Activated naive CD4-positive, alpha-beta T cell treated with anti-CD3 and anti-CD28 coated beads for 36 hours (primary cell): ENCODE data around the gene NUP153. TPM values are rescaled to one million over a fixed set of nuclear protein-coding genes. Genes with fewer than 3 reads are reported as not detected.
A peak's percentile ranks its signal among the peaks of the same experiment; 100 is the strongest.
"Not testable (repeated sequence)": the region's sequence is repeated elsewhere in the genome, so short reads cannot be mapped to it uniquely, and the experiment has no call there.

Source experiments
- CTCF ChIA-PET: fragments of 350-600 bp; sonication (Branson Sonifier 250); formaldehyde crosslinking; loops from one replicate; lab custom pipeline; 2021; ENCODE audit warnings: antibody characterized with exemption; lab: Charles Lee
- DNase-seq: peaks from one replicate; pipeline ENCODE4 v3.0.0-alpha.2; 2020
- H3K27ac Mint-ChIP-seq: one replicate; pipeline ENCODE4 v1.8.0; 2021; ENCODE audit warnings: mild to moderate bottlenecking, mixed read lengths
- H3K27me3 Mint-ChIP-seq: one replicate; pipeline ENCODE4 v1.8.0; 2021; ENCODE audit warnings: low read depth, mixed read lengths
- H3K36me3 Mint-ChIP-seq: one replicate; pipeline ENCODE4 v1.8.0; 2021; ENCODE audit warnings: low read depth, mixed read lengths
- H3K4me1 Mint-ChIP-seq: one replicate; pipeline ENCODE4 v1.8.0; 2021; ENCODE audit warnings: low read depth, mixed read lengths
- H3K4me3 Mint-ChIP-seq: one replicate; pipeline ENCODE4 v1.8.0; 2021; ENCODE audit warnings: mild to moderate bottlenecking, moderate library complexity, mixed read lengths
- H3K9me3 Mint-ChIP-seq: one replicate; pipeline ENCODE4 v1.8.0; 2021; ENCODE audit warnings: mixed read lengths
- intact Hi-C: fragments of 100-400 bp; cut with micrococcal nuclease; formaldehyde crosslinking; loops from one replicate; pipeline ENCODE4 v1.15.1; 2023
- total RNA-seq, 2 experiments: library from RNA; stranded (reverse); gene quantifications; one replicate each; pipeline ENCODE4 v1.2.3, GENCODE V29; 2021

Gene NUP153
- total RNA-seq = 10 to 100 TPM; 65.3 to 67.2 TPM

DNA sequence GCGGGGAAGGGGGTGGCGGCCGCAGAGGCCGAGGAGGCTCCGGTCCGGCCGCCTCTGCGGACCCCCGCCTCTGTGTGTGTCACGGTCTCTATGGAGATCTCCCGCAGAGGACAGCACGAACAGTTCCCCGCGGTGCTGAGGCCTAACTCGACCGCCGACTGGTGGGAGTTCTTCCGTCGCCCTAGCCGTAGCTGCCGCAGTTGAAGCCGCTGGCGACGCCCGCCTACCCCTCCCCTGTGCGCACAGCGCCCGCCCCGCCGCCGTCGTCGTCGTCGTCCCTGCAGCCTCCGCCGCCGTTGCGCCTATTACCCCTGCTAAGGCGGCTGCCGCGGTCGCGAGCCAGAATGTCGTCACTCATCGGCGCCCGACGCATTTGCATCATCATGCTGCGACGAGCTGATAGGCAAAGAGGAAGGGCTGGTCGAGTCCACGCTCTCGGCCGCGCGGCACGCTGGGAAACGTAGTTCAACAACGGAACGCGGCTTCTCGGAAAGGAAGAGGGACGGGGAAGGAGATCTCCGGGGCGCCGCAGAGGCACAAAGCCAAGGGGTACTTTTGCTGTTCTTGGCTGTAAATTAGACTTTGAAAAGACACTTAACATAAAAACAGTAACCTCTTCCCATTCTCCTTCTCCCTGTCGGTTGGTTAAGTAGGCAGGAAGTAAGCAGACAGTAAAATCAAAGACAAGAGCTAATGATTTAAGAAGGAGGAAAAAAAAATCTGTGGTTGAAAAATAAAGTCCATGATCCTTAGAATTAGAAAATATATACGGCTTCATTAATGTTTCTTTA, at the start of gene NUP153:
Gene NUP153, minus strand, starts transcription at position 346 of the 791 bp plus-strand sequence. CDS start 538 bp downstream, outside the sequence.
- Mint-ChIP-seq H3K4me3 (peak within 1 kb of the TSS; percentile 93), H3K4me1 (peaks cover 28% of the 10 kb centered on the region), H3K9me3 (no peaks in the 10 kb centered on the region), H3K27me3 (no peaks in the 10 kb centered on the region), H3K27ac (peak within 1 kb of the TSS; percentile 99), H3K36me3 (peaks cover 38% of the 10 kb centered on the region)
- intact Hi-C loops = loop anchor here (1.0 to 10.0 kb wide), 10 partner anchors 9 to 1384 kb away; partner anchors contain the start of genes FAM8A1, KDM1B and TPMT
- CTCF ChIA-PET = interaction anchor here (1.0 to 1.5 kb wide), 3 partner anchors 15 to 107 kb away, joined by 3 to 7 read pairs (median 4); partner anchors contain the start of gene FAM8A1
- peak; percentile 100 for DNase-seq

DNA sequence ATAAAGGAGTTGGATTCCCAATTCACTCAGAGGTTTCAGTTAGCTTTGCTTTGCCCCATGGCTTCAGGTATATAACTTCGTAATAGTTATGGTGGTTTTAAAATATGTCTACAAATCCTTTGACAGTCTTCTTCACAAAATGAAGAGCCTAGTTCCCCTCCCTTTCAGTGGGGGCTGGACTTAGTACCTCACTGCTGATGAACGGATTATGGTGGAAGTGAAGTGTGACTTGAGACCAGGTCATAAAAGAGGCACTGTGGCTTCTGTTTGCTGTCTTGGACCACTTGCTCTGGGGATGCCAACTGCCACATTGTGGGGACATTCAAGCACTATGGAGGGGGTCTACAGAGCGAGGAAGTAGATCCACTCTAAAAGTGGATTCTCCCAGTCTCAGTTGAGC, 47.5 kb upstream of the NUP153 start:
- H3K4me3 Mint-ChIP-seq = no peak overlapping the region
- no peak for DNase-seq

DNA sequence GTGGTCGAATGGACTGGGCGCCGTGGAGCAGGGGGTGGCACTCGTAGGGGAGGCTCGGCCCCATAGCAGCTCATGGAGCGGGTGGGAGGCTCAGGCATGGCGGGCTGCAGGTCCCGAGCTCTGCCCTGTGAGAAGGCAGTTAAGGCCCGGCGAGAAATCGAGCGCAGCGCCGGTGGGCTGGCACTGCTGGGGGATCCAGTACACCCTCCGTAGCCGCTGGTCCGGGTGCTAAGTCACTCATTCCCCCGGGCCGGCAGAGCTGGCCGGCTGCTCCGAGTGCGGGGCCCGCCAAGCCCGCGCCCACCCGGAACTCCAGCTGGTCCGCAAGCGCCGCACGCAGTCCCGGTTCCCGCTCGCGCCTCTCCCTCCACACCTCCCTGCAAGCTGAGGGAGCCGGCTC, 38.6 kb upstream of the NUP153 start:
- H3K4me3 Mint-ChIP-seq, H3K36me3 Mint-ChIP-seq, H3K4me1 Mint-ChIP-seq, H3K27me3 Mint-ChIP-seq, intact Hi-C loops, CTCF ChIA-PET, H3K9me3 Mint-ChIP-seq, H3K27ac Mint-ChIP-seq, DNase-seq: not testable (repeated sequence)

More for the DNA sequence above, 47.5 kb upstream of the NUP153 start:
- CTCF ChIA-PET = interaction anchor here (1.0 to 1.3 kb wide), 2 partner anchors 10 to 61 kb away, joined by 3 to 4 read pairs; no protein-coding TSS in a partner anchor
- Mint-ChIP-seq H3K27ac (no peak overlapping the region), H3K27me3 (no peaks in the 10 kb centered on the region), H3K36me3 (no peaks in the 10 kb centered on the region), H3K9me3 (no peaks in the 10 kb centered on the region), H3K4me1 (no peaks in the 10 kb centered on the region)
- intact Hi-C loops = no loop called here

DNA sequence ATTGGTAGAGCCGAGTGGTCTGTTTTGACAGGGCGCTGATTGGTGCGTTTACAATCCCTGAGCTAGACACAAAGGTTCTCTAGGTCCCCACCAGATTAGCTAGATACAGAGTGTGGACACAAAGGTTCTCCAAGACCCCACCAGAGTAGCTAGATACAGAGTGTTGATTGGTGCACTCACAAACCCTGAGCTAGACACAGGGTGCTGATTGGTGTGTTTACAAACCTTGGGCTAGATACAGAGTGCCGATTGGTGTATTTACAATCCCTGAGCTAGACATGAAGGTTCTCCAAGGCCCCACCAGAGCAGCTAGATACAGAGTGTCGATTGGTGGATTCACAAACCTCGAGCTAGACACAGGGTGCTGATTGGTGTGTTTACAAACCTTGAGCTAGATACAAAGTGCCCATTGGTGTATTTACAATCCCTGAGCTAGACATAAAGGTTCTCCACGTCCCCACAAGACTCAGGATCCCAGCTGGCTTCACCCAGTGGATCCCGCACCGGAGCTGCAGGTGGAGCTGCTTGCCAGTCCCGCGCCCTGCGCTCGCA, 38.1 kb upstream of the NUP153 start:
- CTCF ChIA-PET = interaction anchor here (1.1 kb wide), 1 partner anchor 9 kb away, joined by 3 read pairs; no protein-coding TSS in a partner anchor
- H3K9me3 Mint-ChIP-seq, H3K36me3 Mint-ChIP-seq, H3K27ac Mint-ChIP-seq, H3K4me3 Mint-ChIP-seq, DNase-seq, H3K4me1 Mint-ChIP-seq, intact Hi-C loops, H3K27me3 Mint-ChIP-seq: not testable (repeated sequence)

DNA sequence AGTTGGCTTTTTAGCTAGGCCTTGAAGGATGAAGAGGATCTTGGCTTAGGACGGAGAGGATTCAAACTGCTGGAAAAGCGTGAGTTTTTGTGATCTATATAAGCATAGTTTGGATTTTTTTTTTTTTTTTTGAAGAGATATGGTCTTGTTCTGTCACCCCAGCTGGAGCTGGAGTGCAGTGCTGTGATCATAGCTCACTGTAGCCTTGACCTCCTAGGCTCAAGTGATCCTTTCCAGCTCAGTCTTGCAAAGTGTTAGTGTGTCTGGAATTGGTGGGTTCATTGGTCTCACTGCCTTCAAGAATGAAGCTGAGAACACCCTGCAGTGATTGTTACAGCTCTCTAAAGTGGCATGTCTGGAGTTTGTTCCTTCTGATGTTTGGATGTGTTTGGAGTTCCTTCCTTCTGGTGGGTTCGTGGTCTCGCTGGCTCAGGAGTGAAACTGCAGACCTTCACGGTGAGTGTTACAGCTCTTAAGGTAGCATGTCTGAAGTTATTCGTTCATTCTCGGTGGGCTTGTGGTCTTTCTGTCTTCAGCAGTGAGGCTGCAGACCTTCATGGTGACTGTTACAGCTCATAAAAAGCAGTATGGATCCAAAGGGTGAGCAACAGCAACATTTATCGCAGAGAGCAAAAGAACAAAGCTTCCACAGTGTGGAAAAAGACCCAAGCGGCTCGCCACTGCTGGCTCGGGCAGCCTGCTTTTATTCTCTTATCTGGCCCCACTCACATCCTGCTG, 37.5 kb upstream of the NUP153 start:
- Mint-ChIP-seq H3K9me3 (peaks cover 5% of the 10 kb centered on the region), H3K27me3 (peaks cover 2% of the 10 kb centered on the region), H3K36me3 (no peaks in the 10 kb centered on the region), H3K4me1 (no peaks in the 10 kb centered on the region), H3K27ac (no peak overlapping the region), H3K4me3 (no peak overlapping the region)
- intact Hi-C loops = no loop called here
- CTCF ChIA-PET = interaction anchor here (0.7 to 1.1 kb wide), 4 partner anchors 10 to 160 kb away, joined by 3 to 6 read pairs (median 4); no protein-coding TSS in a partner anchor
- no peak for DNase-seq

DNA sequence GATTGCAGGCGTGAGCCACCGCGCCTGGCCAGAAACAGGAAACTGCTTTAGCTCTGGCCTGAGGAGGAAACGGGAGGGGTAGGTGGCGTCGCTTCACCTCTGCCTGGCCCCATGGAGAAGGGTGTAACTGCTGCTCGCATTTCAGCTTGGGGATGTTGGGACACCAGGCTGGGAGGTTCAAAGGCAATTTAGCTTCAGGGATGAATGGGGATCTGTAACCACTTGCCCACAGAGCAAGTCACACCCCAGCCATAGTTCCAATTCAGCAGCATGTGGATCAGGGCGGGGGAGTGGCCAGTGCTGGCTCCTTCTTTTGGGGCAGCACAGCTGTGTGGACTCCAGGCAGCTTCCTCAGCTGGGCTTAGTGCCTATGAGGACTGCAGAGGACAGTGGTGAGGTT, 34.8 kb upstream of the NUP153 start:
- intact Hi-C loops = no loop called here
- Mint-ChIP-seq H3K36me3 (no peaks in the 10 kb centered on the region), H3K9me3 (peaks cover 23% of the 10 kb centered on the region), H3K27ac (no peak overlapping the region), H3K4me3 (no peak overlapping the region), H3K27me3 (peaks cover 2% of the 10 kb centered on the region), H3K4me1 (no peaks in the 10 kb centered on the region)
- CTCF ChIA-PET = no interaction called here
- DNase-seq = no peak

DNA sequence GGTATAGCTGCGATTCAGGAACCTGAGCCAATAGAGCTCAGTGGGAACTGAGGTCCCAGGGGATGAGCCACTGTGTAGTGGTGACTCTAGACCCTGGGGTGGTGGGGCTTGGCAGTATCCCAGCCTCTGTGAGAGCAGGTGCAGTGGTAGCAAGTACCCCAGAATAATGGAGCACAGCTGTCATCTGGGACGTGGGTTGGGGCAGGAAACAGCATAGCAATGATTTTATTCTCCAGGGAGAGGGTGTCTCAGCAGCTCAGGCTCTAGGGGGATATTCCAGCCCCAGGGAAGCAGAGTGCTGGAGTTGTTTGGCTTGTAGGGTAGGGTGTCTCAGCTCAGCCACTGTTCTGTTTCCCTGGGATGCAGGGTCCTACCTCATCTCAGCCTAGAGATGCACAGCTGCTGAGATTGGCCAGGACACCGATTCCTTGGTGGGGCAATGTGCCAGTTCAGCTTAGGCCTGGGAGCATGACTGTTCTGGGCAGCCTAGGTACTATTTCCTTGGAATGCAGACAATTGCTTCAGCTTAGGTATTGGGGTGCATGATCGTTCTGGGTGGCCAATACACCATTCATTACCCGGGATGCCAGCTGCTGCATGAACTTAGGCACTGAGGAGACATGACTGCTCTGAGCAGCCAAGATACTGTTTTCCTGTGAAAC, 34.0 kb upstream of the NUP153 start:
- intact Hi-C loops = no loop called here
- H3K9me3 Mint-ChIP-seq = peaks cover 23% of the 10 kb centered on the region
- CTCF ChIA-PET = interaction anchor here (0.6 kb wide), 2 partner anchors 92 to 809 kb away, joined by 3 to 4 read pairs; no protein-coding TSS in a partner anchor
- H3K4me3 Mint-ChIP-seq = no peak overlapping the region
- H3K4me1 Mint-ChIP-seq = no peaks in the 10 kb centered on the region
- DNase-seq = no peak
- H3K27ac Mint-ChIP-seq = no peak overlapping the region
- no peaks in the 10 kb centered on the region for H3K36me3 Mint-ChIP-seq
- peaks cover 2% of the 10 kb centered on the region for H3K27me3 Mint-ChIP-seq

DNA sequence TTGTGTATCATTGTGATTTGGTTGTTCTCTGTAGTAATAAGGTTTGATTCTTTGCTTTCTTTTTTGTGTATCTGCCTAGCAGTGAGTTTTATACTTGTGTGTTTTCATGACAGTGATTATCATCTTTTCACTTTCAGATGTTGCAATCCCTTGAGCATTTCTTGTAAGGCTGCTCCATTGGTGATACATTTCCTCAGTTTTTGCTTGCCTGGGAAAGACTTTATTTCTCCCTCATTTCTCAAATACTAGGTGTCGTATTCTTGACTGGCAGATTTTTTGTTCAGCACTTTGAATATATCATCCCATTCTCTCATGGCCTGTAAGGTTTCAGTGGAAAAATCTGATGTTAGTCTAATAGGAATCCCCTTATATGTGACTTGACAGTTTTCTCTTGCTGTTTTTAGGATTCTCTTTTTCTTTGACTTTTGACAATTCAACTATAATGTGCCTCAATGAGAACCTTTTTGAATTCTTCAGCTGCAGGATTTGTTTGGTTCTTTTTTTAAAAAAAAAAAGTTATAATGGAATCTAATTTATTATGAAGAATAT, 31.1 kb upstream of the NUP153 start:
- no peaks in the 10 kb centered on the region for H3K4me1 Mint-ChIP-seq
- CTCF ChIA-PET = no interaction called here
- H3K27ac Mint-ChIP-seq = no peak overlapping the region
- intact Hi-C loops = no loop called here
- H3K9me3 Mint-ChIP-seq = peaks cover 23% of the 10 kb centered on the region
- no peak overlapping the region for H3K4me3 Mint-ChIP-seq
- DNase-seq = no peak
- peaks cover 2% of the 10 kb centered on the region for H3K27me3 Mint-ChIP-seq
- H3K36me3 Mint-ChIP-seq = no peaks in the 10 kb centered on the region

DNA sequence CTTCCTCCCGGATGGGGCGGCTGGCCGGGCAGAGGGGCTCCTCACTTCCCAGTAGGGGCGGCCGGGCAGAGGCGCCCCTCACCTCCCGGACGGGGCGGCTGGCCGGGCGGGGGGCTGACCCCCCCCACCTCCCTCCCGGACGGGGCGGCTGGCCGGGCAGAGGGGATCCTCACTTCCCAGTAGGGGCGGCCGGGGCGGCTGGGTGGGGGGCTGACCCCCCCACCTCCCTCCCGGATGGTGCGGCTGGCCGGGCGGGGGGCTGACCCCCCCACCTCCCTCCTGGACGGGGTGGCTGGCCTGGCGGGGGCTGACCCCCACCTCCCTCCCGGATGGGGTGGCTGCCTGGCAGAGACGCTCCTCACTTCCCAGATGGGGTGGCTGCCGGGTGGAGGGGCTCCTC, 28.6 kb upstream of the NUP153 start:
- H3K27ac Mint-ChIP-seq, CTCF ChIA-PET, DNase-seq, intact Hi-C loops, H3K4me1 Mint-ChIP-seq, H3K36me3 Mint-ChIP-seq, H3K4me3 Mint-ChIP-seq, H3K27me3 Mint-ChIP-seq: not testable (repeated sequence)
- H3K9me3 Mint-ChIP-seq = peaks cover 23% of the 10 kb centered on the region

DNA sequence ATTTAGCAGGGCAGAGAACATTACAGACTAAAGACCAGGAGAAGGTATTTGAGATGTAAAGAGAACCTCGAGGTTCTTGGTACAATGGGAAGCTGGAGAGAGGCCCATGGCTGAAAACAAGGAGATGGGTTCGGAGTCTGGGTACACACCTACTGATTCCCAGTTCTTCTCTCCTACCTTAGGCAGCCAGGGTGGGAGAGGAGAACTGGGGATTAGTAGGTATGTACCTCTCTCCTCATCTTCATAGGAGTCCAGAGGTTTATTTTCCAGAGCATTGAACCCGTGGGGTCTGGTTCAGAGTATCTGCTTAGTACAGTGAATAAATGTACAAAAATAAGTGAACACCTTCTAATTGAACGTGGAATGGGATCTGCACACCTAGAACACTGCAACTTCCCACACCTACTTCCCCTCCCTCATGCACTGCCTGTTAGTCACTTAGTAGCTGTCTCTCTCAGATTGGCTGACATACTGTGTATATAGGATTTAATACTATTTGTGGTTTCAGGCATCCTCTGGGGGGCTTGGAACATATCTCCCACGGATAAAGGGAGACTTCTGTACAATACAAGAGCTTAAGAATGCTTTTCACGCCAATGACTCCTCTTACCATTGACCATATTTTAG, 23.5 kb upstream of the NUP153 start:
- intact Hi-C loops = no loop called here
- CTCF ChIA-PET = no interaction called here
- H3K9me3 Mint-ChIP-seq = no peaks in the 10 kb centered on the region

DNA sequence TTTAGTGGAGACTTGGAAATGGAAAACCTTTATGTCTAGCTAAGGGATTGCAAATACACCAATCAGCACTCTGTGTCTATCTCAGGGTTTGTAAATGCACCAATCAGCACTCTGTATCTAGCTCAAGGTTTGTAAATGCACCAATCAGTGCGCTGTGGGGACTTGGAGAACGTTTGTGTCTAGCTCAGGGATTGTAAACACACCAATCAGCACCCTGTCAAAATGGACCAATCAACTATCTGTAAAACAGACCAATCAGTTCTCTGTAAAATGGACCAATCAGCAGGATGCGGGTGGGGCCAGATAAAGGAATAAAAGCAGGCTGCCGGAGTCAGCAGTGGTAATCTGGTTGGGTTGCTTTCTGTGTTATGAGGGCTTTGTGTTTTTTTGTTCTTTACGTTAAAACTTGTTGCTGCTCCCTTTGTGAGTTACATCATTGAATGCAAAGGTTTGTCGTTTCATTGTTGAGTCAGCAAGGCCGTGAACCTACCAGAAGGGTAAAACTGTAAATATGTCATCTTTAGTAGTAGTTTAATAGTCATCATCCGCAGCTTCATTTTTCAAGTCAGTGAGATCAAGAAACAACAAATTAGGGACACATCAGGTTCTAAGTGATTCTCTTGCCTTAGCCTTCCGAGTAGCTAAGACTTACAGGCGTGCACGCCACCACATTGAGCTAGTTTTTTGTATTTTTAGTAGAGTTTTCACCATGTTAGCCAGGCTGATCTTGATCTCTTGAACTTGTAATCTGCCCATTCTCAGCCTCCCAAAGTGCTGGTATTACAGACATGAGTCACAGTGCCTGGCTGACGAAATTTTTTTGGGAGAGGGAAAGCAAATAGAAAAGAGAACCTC, 22.7 kb upstream of the NUP153 start:
- Mint-ChIP-seq H3K4me1 (no peaks in the 10 kb centered on the region), H3K27ac (no peak overlapping the region), H3K36me3 (no peaks in the 10 kb centered on the region), H3K4me3 (no peak overlapping the region), H3K9me3 (no peaks in the 10 kb centered on the region), H3K27me3 (no peaks in the 10 kb centered on the region)
- intact Hi-C loops = no loop called here
- no peak for DNase-seq
- CTCF ChIA-PET = interaction anchor here (0.7 to 1.2 kb wide), 2 partner anchors 75 to 392 kb away, joined by 3 read pairs; no protein-coding TSS in a partner anchor

More for the DNA sequence above, 23.5 kb upstream of the NUP153 start:
- no peak overlapping the region for H3K27ac Mint-ChIP-seq
- no peaks in the 10 kb centered on the region for H3K4me1 Mint-ChIP-seq
- no peak for DNase-seq
- no peaks in the 10 kb centered on the region for H3K36me3 Mint-ChIP-seq
- no peaks in the 10 kb centered on the region for H3K27me3 Mint-ChIP-seq
- H3K4me3 Mint-ChIP-seq = no peak overlapping the region
